ENCODE results near the gene GNB2.
A peak's percentile ranks its signal among the peaks of the same experiment; 100 is the strongest.
"Not testable (repeated sequence)": the region's sequence is repeated elsewhere in the genome, so short reads cannot be mapped to it uniquely, and the experiment has no call there.

The GNB2 gene

GRCh38 chr7:100665168-100665726, 8.3 kb upstream of the GNB2 start:
- DNase-seq: no peak

- DNase-seq: no peak
Measured at GRCh38 chr7:100667331-100668068, 6.0 kb upstream of the GNB2 start.

- no peak for DNase-seq
Measured at GRCh38 chr7:100668069-100668449, 5.5 kb upstream of the GNB2 start.

- DNase-seq: not testable (repeated sequence)
Measured at GRCh38 chr7:100669106-100669505, 4.4 kb upstream of the GNB2 start.

GRCh38 chr7:100670074-100670473, 3.5 kb upstream of the GNB2 start:
- DNase-seq: no peak

DNA sequence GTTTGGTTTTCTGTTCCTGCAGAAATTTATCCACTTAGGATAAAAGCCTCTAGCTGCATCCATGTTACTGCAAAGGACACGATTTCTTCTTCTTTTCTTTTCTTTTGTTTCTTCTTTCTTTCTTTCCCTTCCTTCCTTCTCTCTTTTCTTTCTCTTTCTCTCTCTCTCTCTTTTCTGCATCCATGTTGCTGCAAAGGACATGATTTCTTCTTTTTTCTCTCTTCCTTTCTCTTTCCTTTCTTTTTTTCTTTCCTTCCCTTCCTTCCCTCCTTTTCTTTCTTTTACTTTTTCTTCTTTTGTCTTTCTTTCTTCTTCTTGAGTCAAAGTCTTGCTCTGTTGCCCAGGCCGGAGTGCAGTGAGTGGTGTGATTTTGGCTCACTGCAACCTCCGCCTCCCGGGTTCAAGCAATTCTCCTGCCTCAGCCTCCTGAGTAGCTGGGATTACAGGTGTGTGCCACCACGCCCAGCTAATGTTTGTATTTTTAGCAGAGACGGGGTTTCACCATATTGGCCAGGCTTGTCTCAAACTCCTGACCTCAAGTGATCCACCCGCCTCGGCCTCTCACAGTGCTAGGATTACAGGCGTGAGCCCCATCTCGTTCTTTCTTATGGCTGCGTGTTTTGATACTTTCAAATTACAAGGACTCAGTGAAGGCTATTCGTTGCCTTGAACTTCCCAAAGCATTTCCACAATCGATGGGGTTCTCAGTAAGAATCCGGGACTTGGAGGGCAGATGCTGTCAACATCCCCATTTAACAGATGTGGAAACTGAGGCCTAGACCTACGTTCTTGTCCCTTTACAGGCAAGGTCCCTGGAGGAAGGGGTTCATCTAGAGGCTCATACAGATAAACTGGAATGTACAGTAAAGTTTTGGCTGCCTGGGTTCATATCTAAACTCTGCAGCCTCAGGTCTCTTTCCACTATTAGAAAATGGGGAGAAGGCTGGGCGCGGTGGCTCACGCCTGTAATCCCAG, 1.9 kb upstream of the GNB2 start:
- no peak for DNase-seq

GRCh38 chr7:100673942-100674410, 436 bp downstream of the GNB2 start:
- DNase-seq: no peak

GRCh38 chr7:100674411-100675104, 1.0 kb downstream of the GNB2 start:
- no peak for DNase-seq

DNA sequence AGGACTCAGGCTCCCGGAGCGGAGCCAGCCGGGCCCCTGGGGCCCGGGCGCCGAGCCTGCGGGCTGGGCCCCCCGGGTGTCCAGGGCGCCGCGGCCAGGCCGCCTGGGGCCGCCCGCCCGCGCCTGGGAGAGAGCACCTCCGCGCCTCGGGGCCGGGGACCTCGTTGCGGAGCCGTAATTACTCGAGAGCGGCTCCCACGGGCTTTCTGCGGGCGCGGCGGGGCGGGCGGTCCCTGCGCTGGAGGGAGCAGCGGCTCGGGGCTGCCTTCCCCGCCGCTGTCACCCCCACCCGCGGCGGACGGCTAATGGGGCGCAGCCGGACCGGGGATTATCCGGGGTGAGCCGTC, 1.5 kb downstream of the GNB2 start:
- no peak for DNase-seq

GRCh38 chr7:100675581-100676350, 2.2 kb downstream of the GNB2 start:
- DNase-seq: peak; percentile 74

DNA sequence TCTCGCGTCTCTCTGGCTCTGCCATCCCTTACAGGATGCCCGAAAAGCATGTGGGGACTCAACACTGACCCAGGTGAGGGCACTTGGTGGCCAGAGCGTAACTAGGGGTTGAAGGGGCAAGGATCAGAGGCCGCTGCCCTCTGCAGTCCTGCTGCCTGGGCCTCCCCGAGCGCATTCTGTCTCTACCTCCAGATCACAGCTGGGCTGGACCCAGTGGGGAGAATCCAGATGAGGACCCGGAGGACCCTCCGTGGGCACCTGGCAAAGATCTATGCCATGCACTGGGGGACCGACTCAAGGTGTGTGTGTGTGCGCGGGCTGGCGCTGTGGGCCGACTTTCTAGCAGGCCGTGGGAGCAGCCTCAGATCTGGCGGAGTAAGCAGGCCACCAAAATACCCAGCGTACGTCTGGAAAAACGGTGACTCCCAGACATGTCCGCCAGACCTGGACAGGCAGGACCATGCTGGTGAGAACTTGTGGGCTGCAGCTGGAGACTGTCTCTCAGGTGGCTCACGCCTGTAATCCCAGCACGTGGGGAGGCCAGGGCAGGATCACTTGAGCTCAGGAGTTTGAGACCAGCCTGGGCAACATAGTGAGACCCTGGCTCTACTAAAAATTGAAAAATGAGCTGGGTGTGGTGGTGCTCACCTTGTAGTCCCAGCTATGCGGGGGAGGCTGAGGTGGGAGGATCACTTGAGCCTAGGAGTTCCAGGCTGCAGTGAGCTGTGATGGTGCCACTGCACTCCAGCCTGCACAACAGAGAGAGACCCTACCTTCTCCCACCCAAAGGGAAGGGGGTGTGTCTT, 3.2 kb downstream of the GNB2 start:
- no peak for DNase-seq

- DNase-seq: no peak
Measured at GRCh38 chr7:100677308-100678267, 4.0 kb downstream of the GNB2 start.

- no peak for DNase-seq
Measured at GRCh38 chr7:100678291-100678984, 4.9 kb downstream of the GNB2 start.

GRCh38 chr7:100679129-100679926, 5.8 kb downstream of the GNB2 start:
- no peak for DNase-seq

- DNase-seq: no peak
Measured at GRCh38 chr7:100679927-100680575, 6.5 kb downstream of the GNB2 start.

DNA sequence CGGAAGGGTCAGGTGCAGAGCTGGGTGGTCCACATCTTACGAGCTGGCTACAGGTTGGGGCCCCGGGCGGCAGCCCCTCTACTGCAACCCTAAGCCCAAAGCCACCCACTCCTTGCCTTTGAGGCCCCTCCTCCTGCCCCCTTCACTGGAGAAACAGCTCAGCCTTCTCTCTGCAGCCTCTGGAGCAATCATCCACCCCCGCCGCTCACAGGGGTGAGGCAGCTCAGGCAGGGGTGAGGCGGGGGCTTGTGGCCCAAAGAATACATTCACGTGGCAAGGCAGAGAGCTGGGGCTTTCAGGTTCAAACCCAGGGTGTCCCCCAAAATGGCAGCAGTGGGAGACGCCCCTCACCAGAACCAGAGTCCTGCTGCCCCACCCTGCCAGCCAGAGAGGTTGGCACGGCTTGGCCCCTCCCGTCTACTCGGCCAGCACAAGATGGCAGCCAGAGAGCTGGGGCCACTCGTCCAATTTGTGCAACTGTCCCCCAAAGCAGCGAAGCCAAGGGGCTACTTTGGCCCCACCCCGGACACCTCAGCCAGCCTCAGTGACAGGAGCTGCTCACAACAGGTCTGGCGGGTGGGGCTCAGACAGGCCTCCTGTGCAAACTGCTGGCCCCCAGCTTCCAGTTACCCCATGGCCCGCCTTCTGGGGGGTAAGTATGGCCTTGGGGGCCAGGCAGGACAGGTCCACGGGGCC, 7.2 kb downstream of the GNB2 start:
- DNase-seq: no peak

DNA sequence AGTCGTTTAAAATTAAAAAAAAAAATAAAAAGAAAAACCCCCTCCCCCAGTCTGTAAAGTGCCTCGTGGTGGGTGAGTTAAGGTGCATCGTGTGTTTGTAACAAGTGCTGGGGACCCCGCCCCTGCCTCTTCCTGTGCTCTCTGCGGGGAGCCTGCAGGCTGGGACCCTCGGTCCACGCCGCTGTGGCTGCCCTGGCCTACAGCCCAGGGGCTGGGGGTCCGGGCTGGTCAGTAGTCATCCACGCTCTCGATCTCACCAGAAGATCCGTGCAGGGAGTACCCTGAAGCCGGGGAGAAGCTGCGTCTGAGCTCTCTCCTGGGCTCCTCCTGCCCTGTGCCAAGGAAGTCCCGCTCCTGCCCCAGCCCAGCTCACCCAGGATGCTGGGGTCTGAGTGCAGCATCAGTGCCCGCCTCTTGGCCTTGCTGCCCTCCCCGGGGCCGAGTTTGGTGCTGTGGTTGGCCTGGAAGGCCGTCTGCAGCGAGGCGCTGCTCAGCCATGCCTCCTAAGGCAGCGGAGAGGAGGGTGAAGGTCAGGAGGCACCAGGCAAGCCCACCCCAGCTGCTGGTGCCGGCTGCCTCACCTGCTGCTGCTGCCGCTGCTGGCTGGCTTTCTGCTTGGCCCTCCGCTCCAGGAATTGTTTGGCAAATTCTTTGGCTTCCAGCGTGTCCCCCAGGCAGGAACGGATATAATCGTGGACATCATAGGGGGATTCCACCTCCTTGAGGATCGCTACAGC, 8.1 kb downstream of the GNB2 start:
- DNase-seq: no peak
